Brain microvascular endothelial cell (primary cell): ENCODE data around the gene SYT6.

Experiments
- DNase-seq: peaks from one replicate; pipeline ENCODE4 v3.0.0-alpha.2; 2020
- H3K27ac ChIP-seq: fragments of 250-450 bp; sonication (Bioruptor Pico); 2 replicates; pipeline ENCODE4 v1.5.1; 2020; ENCODE audit warnings: mild to moderate bottlenecking, moderate library complexity
- H3K27me3 ChIP-seq: fragments of 250-450 bp; sonication (Bioruptor Pico); replicated peaks from 2 replicates; pipeline ENCODE4 v1.5.1; 2020; ENCODE audit warnings: mild to moderate bottlenecking
- H3K36me3 ChIP-seq: fragments of 250-450 bp; sonication (Bioruptor Pico); replicated peaks from 2 replicates; pipeline ENCODE4 v1.5.1; 2020; ENCODE audit warnings: mild to moderate bottlenecking
- H3K4me3 ChIP-seq: 2 replicates; pipeline ENCODE4 v1.5.1; 2011; ENCODE audit warnings: low read depth, mild to moderate bottlenecking, control low read depth, low read length, moderate library complexity
- CTCF ChIP-seq: IDR thresholded peaks from 2 replicates; pipeline ENCODE4 v1.5.1; 2011; ENCODE audit warnings: low read depth, mild to moderate bottlenecking, moderate library complexity, low read length, control low read depth, inconsistent platforms; ENCODE audit errors: missing control alignments
- in situ Hi-C: cut with HindIII; loops from 2 replicates; pipeline ENCODE4 v1.10.0; 2017; ENCODE audit warnings: low sequenced_read_pairs, low pct_ligation_motif_present

Gene SYT6

GRCh38 chr1:114157275-114157660 is 3.6 kb upstream of the SYT6 start:
- Histone ChIP-seq H3K36me3 (no peaks in the 10 kb centered on the region), H3K27ac (no peak overlapping the region), H3K27me3 (peaks cover 46% of the 10 kb centered on the region), H3K4me3 (no peak overlapping the region)
- in situ Hi-C loops = no loop called here
- no peak for DNase-seq
- TF ChIP-seq CTCF = no peak

- no peak overlapping the region for H3K4me3 ChIP-seq
- in situ Hi-C loops = no loop called here
- DNase-seq = no peak
- H3K27ac ChIP-seq = no peak overlapping the region
- H3K27me3 ChIP-seq = peaks cover 52% of the 10 kb centered on the region
- no peaks in the 10 kb centered on the region for H3K36me3 ChIP-seq
- no peak for TF ChIP-seq CTCF
Observed at GRCh38 chr1:114156538-114157274, 3.0 kb upstream of the SYT6 start.

GRCh38 chr1:114155706-114156105 is 2.0 kb upstream of the SYT6 start:
- no peak for DNase-seq
- H3K4me3 ChIP-seq = no peak overlapping the region
- no peaks in the 10 kb centered on the region for H3K36me3 ChIP-seq
- in situ Hi-C loops = no loop called here
- TF ChIP-seq CTCF = no peak
- peaks cover 61% of the 10 kb centered on the region for H3K27me3 ChIP-seq
- H3K27ac ChIP-seq = no peak overlapping the region

GRCh38 chr1:114154963-114155322 is 1.3 kb upstream of the SYT6 start:
- no peak for TF ChIP-seq CTCF
- H3K27me3 ChIP-seq = peaks cover 66% of the 10 kb centered on the region

GRCh38 chr1:114154146-114154962 is 685 bp upstream of the SYT6 start:
- Histone ChIP-seq H3K4me3 (no peak overlapping the region), H3K27ac (no peak overlapping the region), H3K36me3 (no peaks in the 10 kb centered on the region), H3K27me3 (peaks cover 71% of the 10 kb centered on the region)
- TF ChIP-seq CTCF = no peak
- in situ Hi-C loops = no loop called here
- DNase-seq = no peak

More at GRCh38 chr1:114154963-114155322, 1.3 kb upstream of the SYT6 start:
- Histone ChIP-seq H3K27ac (no peak overlapping the region), H3K4me3 (no peak overlapping the region), H3K36me3 (no peaks in the 10 kb centered on the region)
- in situ Hi-C loops = no loop called here
- DNase-seq = no peak
